K562 (cell line): Measurements from ENCODE around the gene MAMDC2. TPM values are rescaled to one million over a fixed set of nuclear protein-coding genes. Genes with fewer than 3 reads are reported as not detected.

Source experiments
- ARID2 ChIP-seq: fragments of 450-650 bp; IDR thresholded peaks from 2 replicates; pipeline ENCODE4 v1.6.1; 2017; ENCODE audit warnings: antibody characterized with exemption, mild to moderate bottlenecking
- DACH1 ChIP-seq: fragments of 450-650 bp; IDR thresholded peaks from 2 replicates; pipeline ENCODE4 v1.6.1; 2018; ENCODE audit not compliant: partially characterized antibody
- E2F6 ChIP-seq, 2 experiments: IDR thresholded peaks; 2 replicates each; pipeline ENCODE4 v1.6.1; 2011; ENCODE audit warnings: borderline replicate concordance in 1 of 2, control low read depth in 1 of 2, low read depth in 1 of 2, low read length in 1 of 2, mild to moderate bottlenecking in 1 of 2, mixed read lengths in 1 of 2, moderate library complexity in 1 of 2; ENCODE audit not compliant: insufficient read depth in 1 of 2, insufficient read length in 1 of 2, poor library complexity in 1 of 2, severe bottlenecking in 1 of 2; ENCODE audit errors: extremely low read depth in 1 of 2
- ESRRB ChIP-seq: fragments of 250-450 bp; sonication (Bioruptor Pico); IDR thresholded peaks from 2 replicates; pipeline ENCODE4 v1.5.0; 2020; ENCODE audit warnings: mild to moderate bottlenecking, moderate library complexity, borderline replicate concordance
- HDAC3 ChIP-seq: fragments of 450-650 bp; IDR thresholded peaks from 2 replicates; pipeline ENCODE4 v1.6.1; 2018; ENCODE audit warnings: borderline replicate concordance, mild to moderate bottlenecking, moderate library complexity; ENCODE audit not compliant: partially characterized antibody
- IRF2 ChIP-seq: sonication (generic); formaldehyde crosslinking; IDR thresholded peaks from 2 replicates; pipeline ENCODE4 v1.8.1; 2022; ENCODE audit warnings: mild to moderate bottlenecking, missing genetic modification reagents
- JUNB ChIP-seq: fragments of 450-650 bp; formaldehyde crosslinking; conservative IDR thresholded peaks from 2 replicates; pipeline ENCODE4 v1.4.0; 2020; ENCODE audit warnings: mild to moderate bottlenecking
- MIER1 ChIP-seq: fragments of 450-650 bp; IDR thresholded peaks from 2 replicates; pipeline ENCODE4 v1.6.1; 2016; ENCODE audit warnings: antibody characterized with exemption, mild to moderate bottlenecking, low read depth
- MITF ChIP-seq: IDR thresholded peaks from 2 replicates; pipeline ENCODE4 v1.6.1; 2014; ENCODE audit warnings: antibody characterized with exemption
- NFIC ChIP-seq: fragments of 450-650 bp; IDR thresholded peaks from 2 replicates; pipeline ENCODE4 v1.6.1; 2017; ENCODE audit warnings: mild to moderate bottlenecking, inconsistent platforms
- OTX1 ChIP-seq: fragments of 450-650 bp; formaldehyde crosslinking; IDR thresholded peaks from 2 replicates; pipeline ENCODE4 v1.4.0; 2022; ENCODE audit warnings: mild to moderate bottlenecking
- PURB ChIP-seq: sonication (generic); formaldehyde crosslinking; IDR thresholded peaks from 2 replicates; pipeline ENCODE4 v1.9.0; 2021; ENCODE audit warnings: low read depth, mild to moderate bottlenecking, missing genetic modification reagents
- SAP30 ChIP-seq: fragments of 200-600 bp; sonication (generic); IDR thresholded peaks from 2 replicates; pipeline ENCODE4 v1.6.1; 2012; ENCODE audit warnings: borderline replicate concordance, low read depth, mild to moderate bottlenecking, moderate library complexity, low read length, control low read depth, inconsistent platforms; ENCODE audit not compliant: insufficient read depth, poor library complexity, severe bottlenecking
- SIX5 ChIP-seq, 2 experiments: IDR thresholded peaks; 2 replicates each; pipeline ENCODE4 v1.6.1; 2011; ENCODE audit warnings: low read length in 2 of 2, borderline replicate concordance in 1 of 2, low read depth in 1 of 2, mild to moderate bottlenecking in 1 of 2, moderate library complexity in 1 of 2; ENCODE audit not compliant: insufficient read depth in 1 of 2
- SP2 ChIP-seq: IDR thresholded peaks from 2 replicates; pipeline ENCODE4 v1.6.1; 2011; ENCODE audit warnings: mild to moderate bottlenecking, low read depth, low read length, moderate library complexity; ENCODE audit not compliant: poor library complexity, severe bottlenecking; ENCODE audit errors: extremely low read depth
- SRSF1 ChIP-seq: fragments of 200-400 bp; formaldehyde crosslinking; IDR thresholded peaks from 2 replicates; pipeline ENCODE4 v1.6.1; 2017; ENCODE audit warnings: mild to moderate bottlenecking, low read depth, low read length, moderate library complexity
- TAF1 ChIP-seq: IDR thresholded peaks from 2 replicates; pipeline ENCODE4 v1.6.1; 2011; ENCODE audit warnings: mild to moderate bottlenecking, low read length, moderate library complexity; ENCODE audit not compliant: insufficient read depth, control insufficient read depth, severe bottlenecking; ENCODE audit errors: extremely low read depth
- THAP7 ChIP-seq: fragments of 250-450 bp; sonication (Bioruptor Pico); IDR thresholded peaks from 2 replicates; pipeline ENCODE4 v1.5.0; 2021
- ZNF224 ChIP-seq: sonication (generic); formaldehyde crosslinking; IDR thresholded peaks from 2 replicates; pipeline ENCODE4 v1.8.0; 2022; ENCODE audit warnings: mild to moderate bottlenecking, missing genetic modification reagents
- ZNF24 ChIP-seq: fragments of 450-650 bp; IDR thresholded peaks from 2 replicates; pipeline ENCODE4 v1.6.1; 2016
- ZNF431 ChIP-seq: sonication (generic); formaldehyde crosslinking; IDR thresholded peaks from 2 replicates; pipeline ENCODE4 v1.8.0; 2022; ENCODE audit warnings: mild to moderate bottlenecking, missing genetic modification reagents
- polyA plus RNA-seq, 8 experiments: library from polyadenylated mRNA; depleted of rRNA in 4 of 8; stranded (reverse) in 5 of 8; unstranded in 3 of 8; fragments of >200 nt; fragmentation: Nextera tagmentation in 2 of 8; fragmentation: Illumina TruSeq in 1 of 8; extraction: Ambion mirVana in 2 of 8; extraction: Trizol in 1 of 8; gene quantifications; 2 replicates each; pipeline versions ENCODE4 v1.2.1 to v1.2.3, GENCODE V29; 2011 to 2014; ENCODE audit warnings: inconsistent platforms in 1 of 8, missing spikeins in 1 of 8
- total RNA-seq, 7 experiments: library from RNA; depleted of rRNA in 6 of 7; stranded (reverse); fragments of >200 nt in 6 of 7; fragmentation: Illumina TruSeq in 2 of 7; extraction: Trizol in 2 of 7; gene quantifications; 2 replicates each; pipeline versions ENCODE4 v1.2.1 to v1.2.3, GENCODE V29; 2011 to 2021; ENCODE audit warnings: low replicate concordance in 1 of 7
- TF ChIP-seq, protein P1 (sequence below): IDR thresholded peaks from 2 replicates; pipeline ENCODE4 v1.6.1; 2011; ENCODE audit warnings: borderline replicate concordance, low read depth, mild to moderate bottlenecking, moderate library complexity, low read length; ENCODE audit not compliant: insufficient read depth, poor library complexity, severe bottlenecking

The MAMDC2 gene
- total and polyA plus RNA-seq, 9 of the 15 experiments (the other 6 are each of a cell fraction or from before 2014, with no cell fraction given): 0.01 to 0.03 TPM; not detected in 7

DNA sequence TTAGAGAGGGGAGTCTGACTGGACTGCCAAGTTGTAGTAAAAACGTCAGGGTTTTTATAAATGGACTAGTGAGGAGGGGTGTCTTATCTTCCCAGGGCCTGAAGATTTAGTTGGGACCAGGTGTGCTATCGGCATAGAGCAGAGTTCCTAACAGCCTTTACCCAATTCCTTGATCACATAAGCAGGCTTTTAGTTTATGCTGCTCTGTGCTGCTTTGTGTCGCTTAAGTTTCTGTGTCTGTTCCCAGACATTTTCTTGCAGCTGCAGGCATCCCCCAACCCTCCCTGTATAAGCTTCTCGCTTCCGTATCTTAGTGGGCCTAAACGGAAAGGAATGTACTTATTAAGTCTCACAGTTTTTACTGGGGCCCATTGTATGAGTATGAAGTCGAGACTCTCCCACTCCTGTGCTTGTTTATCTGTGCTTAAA lies 212.5 kb downstream of the MAMDC2 start (continued):
- no peak for TF ChIP-seq MITF
- TF ChIP-seq JUNB (CRISPR knock-in tag): no peak
- TF ChIP-seq ZNF224: no peak
- TF ChIP-seq E2F6 (IDR thresholded peaks at IDR 0.05; ENCODE audit: borderline replicate concordance in 1 of 2, extremely low read depth in 1 of 2, insufficient read depth in 1 of 2, insufficient read length in 1 of 2, low read depth in 1 of 2, low read length in 1 of 2, poor library complexity in 1 of 2, severe bottlenecking in 1 of 2): no peak
- no peak for TF ChIP-seq DACH1
- no peak for TF ChIP-seq SAP30
- TF ChIP-seq SRSF1: no peak
- no peak for TF ChIP-seq SIX5 (IDR thresholded peaks at IDR 0.05; ENCODE audit: borderline replicate concordance in 1 of 2, insufficient read depth in 1 of 2, low read depth in 1 of 2, low read length in 2 of 2)
- TF ChIP-seq ZNF431: no peak
- no peak for TF ChIP-seq IRF2 (CRISPR knock-in tag)
- no peak for TF ChIP-seq OTX1 (CRISPR knock-in tag)
- TF ChIP-seq PURB (CRISPR knock-in tag): no peak
- TF ChIP-seq NFIC: peak; percentile 72
- no peak for TF ChIP-seq SP2
- TF ChIP-seq HDAC3: no peak
- no peak for TF ChIP-seq ZNF24
- TF ChIP-seq, protein P1, sequence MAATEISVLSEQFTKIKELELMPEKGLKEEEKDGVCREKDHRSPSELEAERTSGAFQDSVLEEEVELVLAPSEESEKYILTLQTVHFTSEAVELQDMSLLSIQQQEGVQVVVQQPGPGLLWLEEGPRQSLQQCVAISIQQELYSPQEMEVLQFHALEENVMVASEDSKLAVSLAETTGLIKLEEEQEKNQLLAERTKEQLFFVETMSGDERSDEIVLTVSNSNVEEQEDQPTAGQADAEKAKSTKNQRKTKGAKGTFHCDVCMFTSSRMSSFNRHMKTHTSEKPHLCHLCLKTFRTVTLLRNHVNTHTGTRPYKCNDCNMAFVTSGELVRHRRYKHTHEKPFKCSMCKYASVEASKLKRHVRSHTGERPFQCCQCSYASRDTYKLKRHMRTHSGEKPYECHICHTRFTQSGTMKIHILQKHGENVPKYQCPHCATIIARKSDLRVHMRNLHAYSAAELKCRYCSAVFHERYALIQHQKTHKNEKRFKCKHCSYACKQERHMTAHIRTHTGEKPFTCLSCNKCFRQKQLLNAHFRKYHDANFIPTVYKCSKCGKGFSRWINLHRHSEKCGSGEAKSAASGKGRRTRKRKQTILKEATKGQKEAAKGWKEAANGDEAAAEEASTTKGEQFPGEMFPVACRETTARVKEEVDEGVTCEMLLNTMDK: no peak
- no peak for TF ChIP-seq TAF1
- no peak for TF ChIP-seq THAP7
- no peak for TF ChIP-seq ARID2
- TF ChIP-seq ESRRB (CRISPR knock-in tag): no peak
- no peak for TF ChIP-seq MIER1
